Prostate gland (tissue), 2 donors: Measurements from ENCODE around the gene EXD1.

Experiments used
- POLR2A ChIP-seq: fragments of 450-650 bp; IDR thresholded peaks from one replicate; pipeline ENCODE4 v1.6.1; 2016; ENCODE audit warnings: antibody characterized with exemption, mild to moderate bottlenecking
- POLR2AphosphoS5 ChIP-seq: sonication (generic); formaldehyde crosslinking; IDR thresholded peaks from one replicate; pipeline ENCODE4 v1.6.1; 2017; ENCODE audit warnings: antibody characterized with exemption
- TF ChIP-seq, protein P1 (sequence below), 4 experiments: fragments of 200-600 bp in 2 of 4; fragments of 450-650 bp in 2 of 4; sonication (generic) in 2 of 4; IDR thresholded peaks; 1 replicate in 3 of 4; 2 replicates in 1 of 4; pipeline ENCODE4 v1.5.1; 2016 to 2019; ENCODE audit warnings: antibody characterized with exemption in 4 of 4, mild to moderate bottlenecking in 2 of 4, moderate library complexity in 2 of 4

DNA sequence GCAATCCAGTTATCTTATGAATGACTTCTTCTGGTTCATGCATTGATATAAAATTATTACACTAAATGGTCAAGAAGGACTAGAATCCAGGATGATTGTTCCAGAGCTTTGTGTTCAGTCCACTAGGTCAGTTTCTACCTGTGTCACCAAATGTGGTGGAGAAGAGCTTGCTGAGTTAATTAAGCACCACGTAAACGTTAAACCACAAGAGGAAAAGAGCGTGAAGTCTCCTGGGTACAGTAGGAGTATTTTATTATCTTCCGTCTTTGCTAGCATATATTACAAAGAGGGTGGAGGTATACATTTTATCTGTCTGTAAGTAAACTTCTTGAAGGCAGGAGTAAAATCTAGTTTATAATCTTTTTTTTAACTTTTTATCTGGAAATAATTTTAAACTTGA, 24.0 kb upstream of the EXD1 start:
- TF ChIP-seq, protein P1, sequence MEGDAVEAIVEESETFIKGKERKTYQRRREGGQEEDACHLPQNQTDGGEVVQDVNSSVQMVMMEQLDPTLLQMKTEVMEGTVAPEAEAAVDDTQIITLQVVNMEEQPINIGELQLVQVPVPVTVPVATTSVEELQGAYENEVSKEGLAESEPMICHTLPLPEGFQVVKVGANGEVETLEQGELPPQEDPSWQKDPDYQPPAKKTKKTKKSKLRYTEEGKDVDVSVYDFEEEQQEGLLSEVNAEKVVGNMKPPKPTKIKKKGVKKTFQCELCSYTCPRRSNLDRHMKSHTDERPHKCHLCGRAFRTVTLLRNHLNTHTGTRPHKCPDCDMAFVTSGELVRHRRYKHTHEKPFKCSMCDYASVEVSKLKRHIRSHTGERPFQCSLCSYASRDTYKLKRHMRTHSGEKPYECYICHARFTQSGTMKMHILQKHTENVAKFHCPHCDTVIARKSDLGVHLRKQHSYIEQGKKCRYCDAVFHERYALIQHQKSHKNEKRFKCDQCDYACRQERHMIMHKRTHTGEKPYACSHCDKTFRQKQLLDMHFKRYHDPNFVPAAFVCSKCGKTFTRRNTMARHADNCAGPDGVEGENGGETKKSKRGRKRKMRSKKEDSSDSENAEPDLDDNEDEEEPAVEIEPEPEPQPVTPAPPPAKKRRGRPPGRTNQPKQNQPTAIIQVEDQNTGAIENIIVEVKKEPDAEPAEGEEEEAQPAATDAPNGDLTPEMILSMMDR (IDR thresholded peaks at IDR 0.05), result no peak
- TF ChIP-seq POLR2A (no peak), POLR2AphosphoS5 (no peak)
